CD14-positive monocyte (primary cell): Measurements from ENCODE around the gene SLC35F6. TPM values are rescaled to one million over a fixed set of nuclear protein-coding genes. Genes with fewer than 3 reads are reported as not detected.

Experiments used
- DNase-seq, 3 donors: peaks; one replicate each; pipeline ENCODE4 v3.0.0-alpha.2; 2011 to 2022
- H2AFZ ChIP-seq: 2 replicates; pipeline ENCODE4 v1.6.0; 2012; ENCODE audit warnings: mild to moderate bottlenecking, low read depth, low read length, inconsistent platforms; ENCODE audit not compliant: insufficient read depth, poor library complexity, severe bottlenecking
- H3K27ac ChIP-seq, 2 donors: 1 replicate in 1 of 2; 2 replicates in 1 of 2; pipeline ENCODE4 v1.5.1; 2012 to 2013; ENCODE audit warnings: low read length in 2 of 2, control low read depth in 1 of 2, inconsistent platforms in 1 of 2, low read depth in 1 of 2, mild to moderate bottlenecking in 1 of 2
- H3K27me3 ChIP-seq, 2 donors: one replicate each; pipeline versions ENCODE4 v1.6.0 to v1.6.1; 2011 to 2013; ENCODE audit warnings: low read length in 2 of 2; ENCODE audit not compliant: control insufficient read depth in 2 of 2, insufficient read depth in 2 of 2
- H3K36me3 ChIP-seq, 2 donors: replicated peaks in 1 of 2; 1 replicate in 1 of 2; 2 replicates in 1 of 2; pipeline versions ENCODE4 v1.5.1 to v1.6.1; 2012 to 2013; ENCODE audit warnings: low read length in 2 of 2, control low read depth in 1 of 2, inconsistent platforms in 1 of 2, mild to moderate bottlenecking in 1 of 2; ENCODE audit not compliant: insufficient read depth in 2 of 2, control insufficient read depth in 1 of 2
- H3K4me1 ChIP-seq, 2 donors: 1 replicate in 1 of 2; 2 replicates in 1 of 2; pipeline versions ENCODE4 v1.5.1 to v1.6.1; 2012 to 2013; ENCODE audit warnings: low read length in 2 of 2, control low read depth in 1 of 2, inconsistent platforms in 1 of 2, mild to moderate bottlenecking in 1 of 2, moderate library complexity in 1 of 2; ENCODE audit not compliant: insufficient read depth in 2 of 2, control insufficient read depth in 1 of 2
- H3K4me2 ChIP-seq: replicated peaks from 2 replicates; pipeline ENCODE3; 2012; ENCODE audit warnings: low read length, moderate library complexity, mild to moderate bottlenecking; ENCODE audit not compliant: poor library complexity, severe bottlenecking; ENCODE audit errors: extremely low read depth
- H3K4me3 ChIP-seq, 3 experiments: fragments of 200-600 bp in 1 of 3; sonication (generic) in 1 of 3; replicated peaks in 1 of 3; 1 replicate in 2 of 3; 2 replicates in 1 of 3; pipeline ENCODE4 v1.5.1; 2011 to 2013; ENCODE audit warnings: low read length in 3 of 3, mild to moderate bottlenecking in 3 of 3, control low read depth in 2 of 3, low read depth in 2 of 3, inconsistent platforms in 1 of 3, moderate library complexity in 1 of 3
- H3K79me2 ChIP-seq: 2 replicates; pipeline ENCODE4 v1.6.0; 2012; ENCODE audit warnings: mild to moderate bottlenecking, control low read depth, inconsistent platforms, low read length, moderate library complexity; ENCODE audit not compliant: insufficient read depth
- H3K9ac ChIP-seq: 2 replicates; pipeline ENCODE4 v1.6.0; 2017; ENCODE audit warnings: low read length, mild to moderate bottlenecking; ENCODE audit not compliant: insufficient read depth, poor library complexity, severe bottlenecking
- H3K9me3 ChIP-seq, 2 donors: replicated peaks in 1 of 2; 1 replicate in 1 of 2; 2 replicates in 1 of 2; pipeline versions ENCODE4 v1.5.1 to v1.6.1; 2012 to 2013; ENCODE audit warnings: low read length in 2 of 2, control low read depth in 1 of 2; ENCODE audit not compliant: control insufficient read depth in 1 of 2, insufficient read depth in 1 of 2
- H4K20me1 ChIP-seq: 2 replicates; pipeline ENCODE4 v1.6.0; 2012; ENCODE audit warnings: mild to moderate bottlenecking, low read length, control low read depth, moderate library complexity; ENCODE audit not compliant: insufficient read depth
- H3K27ac Mint-ChIP-seq, 7 donors: one replicate each; pipeline ENCODE4 v1.8.0; 2020; ENCODE audit warnings: mild to moderate bottlenecking in 7 of 7, mixed read lengths in 7 of 7, moderate library complexity in 6 of 7, inconsistent platforms in 2 of 7
- H3K27me3 Mint-ChIP-seq, 3 donors: one replicate each; pipeline ENCODE4 v1.8.0; 2021 to 2022; ENCODE audit warnings: low read depth in 3 of 3, mild to moderate bottlenecking in 3 of 3, mixed read lengths in 3 of 3, moderate library complexity in 3 of 3, inconsistent platforms in 1 of 3
- H3K36me3 Mint-ChIP-seq, 2 donors: one replicate each; pipeline ENCODE4 v1.8.0; 2020; ENCODE audit warnings: mixed read lengths in 2 of 2, inconsistent platforms in 1 of 2, mild to moderate bottlenecking in 1 of 2
- H3K4me1 Mint-ChIP-seq: one replicate; pipeline ENCODE4 v1.8.0; 2020; ENCODE audit warnings: mild to moderate bottlenecking, mixed read lengths
- H3K4me3 Mint-ChIP-seq, 2 donors: one replicate each; pipeline ENCODE4 v1.8.0; 2020; ENCODE audit warnings: mild to moderate bottlenecking in 2 of 2, mixed read lengths in 2 of 2, moderate library complexity in 1 of 2
- H3K9me3 Mint-ChIP-seq, 7 donors: one replicate each; pipeline ENCODE4 v1.8.0; 2020 to 2022; ENCODE audit warnings: mixed read lengths in 7 of 7, mild to moderate bottlenecking in 6 of 7, moderate library complexity in 6 of 7, inconsistent platforms in 2 of 7
- WGBS: methylation state at CpG from one replicate; pipeline ENCODE4 v1.1.5; 2013; ENCODE audit warnings: missing lambda C conversion rate; ENCODE audit not compliant: insufficient coverage; 5-methylcytosine and 5-hydroxymethylcytosine counted together
- intact Hi-C, 2 donors: fragments of 100-400 bp; cut with micrococcal nuclease; formaldehyde crosslinking; loops; one replicate each; pipeline versions ENCODE4 v1.15.0 to v1.15.1; 2023
- polyA plus RNA-seq, 3 donors: library from polyadenylated mRNA; depleted of rRNA in 1 of 3; unstranded in 2 of 3; stranded (reverse) in 1 of 3; fragments of 300-500 nt in 2 of 3; fragments of >200 nt in 1 of 3; fragmentation: Illumina TruSeq in 2 of 3; gene quantifications; 1 replicate in 2 of 3; 2 replicates in 1 of 3; pipeline ENCODE4 v1.2.3, GENCODE V29; 2012 to 2021
- TF ChIP-seq, protein P1 (sequence below): fragments of 200-600 bp; IDR thresholded peaks from one replicate; pipeline ENCODE4 v1.8.0; 2022; ENCODE audit warnings: antibody characterized with exemption, mild to moderate bottlenecking

The SLC35F6 gene
- polyA plus RNA-seq, 3 donors = 11.3 to 22.2 (median 15.1) TPM

DNA sequence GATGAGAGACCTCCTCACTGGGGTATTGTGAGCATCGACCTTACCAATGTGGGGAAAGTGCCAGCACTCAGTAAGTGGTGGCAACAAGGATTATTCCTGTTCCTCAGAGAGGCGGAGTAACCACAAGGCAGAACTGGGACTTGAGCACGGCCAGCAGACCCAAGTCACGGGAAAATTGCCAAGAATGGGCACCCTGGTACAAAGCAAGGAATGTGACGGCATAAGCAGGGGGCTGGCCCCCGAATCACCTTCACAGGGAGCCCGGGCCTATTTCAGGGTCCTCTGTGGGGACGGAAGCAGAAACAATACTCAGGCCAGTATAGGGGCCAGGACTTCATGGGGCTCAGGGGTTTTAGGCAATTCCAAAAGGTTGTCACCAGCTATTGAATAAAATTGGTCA is 47.2 kb downstream of the SLC35F6 start:
- intact Hi-C loops = no loop called here
- DNase-seq = no peak
- WGBS = 77% methylated on average over 7 of the region's 8 CpGs
- peaks cover 4 to 13% of the 10 kb centered on the region in 2 donors for H3K4me1 ChIP-seq
- Mint-ChIP-seq H3K4me3 (no peak overlapping the region), H3K36me3 (no peaks in the 10 kb centered on the region), H3K27ac (no peak overlapping the region), H3K9me3 (peaks cover 0 to 7% (median 5%) of the 10 kb centered on the region in 7 donors), H3K27me3 (peaks cover 5 to 21% (median 12%) of the 10 kb centered on the region in 3 donors), H3K4me1 (peaks cover 8% of the 10 kb centered on the region)
- no peak overlapping the region for H3K4me2 ChIP-seq
- H3K9ac ChIP-seq = no peak overlapping the region
- no peaks in the 10 kb centered on the region for H4K20me1 ChIP-seq
- H3K9me3 ChIP-seq = no peaks in the 10 kb centered on the region
- H2AFZ ChIP-seq = no peak overlapping the region
- TF ChIP-seq, protein P1, sequence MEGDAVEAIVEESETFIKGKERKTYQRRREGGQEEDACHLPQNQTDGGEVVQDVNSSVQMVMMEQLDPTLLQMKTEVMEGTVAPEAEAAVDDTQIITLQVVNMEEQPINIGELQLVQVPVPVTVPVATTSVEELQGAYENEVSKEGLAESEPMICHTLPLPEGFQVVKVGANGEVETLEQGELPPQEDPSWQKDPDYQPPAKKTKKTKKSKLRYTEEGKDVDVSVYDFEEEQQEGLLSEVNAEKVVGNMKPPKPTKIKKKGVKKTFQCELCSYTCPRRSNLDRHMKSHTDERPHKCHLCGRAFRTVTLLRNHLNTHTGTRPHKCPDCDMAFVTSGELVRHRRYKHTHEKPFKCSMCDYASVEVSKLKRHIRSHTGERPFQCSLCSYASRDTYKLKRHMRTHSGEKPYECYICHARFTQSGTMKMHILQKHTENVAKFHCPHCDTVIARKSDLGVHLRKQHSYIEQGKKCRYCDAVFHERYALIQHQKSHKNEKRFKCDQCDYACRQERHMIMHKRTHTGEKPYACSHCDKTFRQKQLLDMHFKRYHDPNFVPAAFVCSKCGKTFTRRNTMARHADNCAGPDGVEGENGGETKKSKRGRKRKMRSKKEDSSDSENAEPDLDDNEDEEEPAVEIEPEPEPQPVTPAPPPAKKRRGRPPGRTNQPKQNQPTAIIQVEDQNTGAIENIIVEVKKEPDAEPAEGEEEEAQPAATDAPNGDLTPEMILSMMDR = no peak
- no peak overlapping the region for H3K27ac ChIP-seq
- H3K36me3 ChIP-seq = no peaks in the 10 kb centered on the region
- no peaks in the 10 kb centered on the region for H3K27me3 ChIP-seq
- H3K79me2 ChIP-seq = no peaks in the 10 kb centered on the region
- H3K4me3 ChIP-seq = no peak overlapping the region

DNA sequence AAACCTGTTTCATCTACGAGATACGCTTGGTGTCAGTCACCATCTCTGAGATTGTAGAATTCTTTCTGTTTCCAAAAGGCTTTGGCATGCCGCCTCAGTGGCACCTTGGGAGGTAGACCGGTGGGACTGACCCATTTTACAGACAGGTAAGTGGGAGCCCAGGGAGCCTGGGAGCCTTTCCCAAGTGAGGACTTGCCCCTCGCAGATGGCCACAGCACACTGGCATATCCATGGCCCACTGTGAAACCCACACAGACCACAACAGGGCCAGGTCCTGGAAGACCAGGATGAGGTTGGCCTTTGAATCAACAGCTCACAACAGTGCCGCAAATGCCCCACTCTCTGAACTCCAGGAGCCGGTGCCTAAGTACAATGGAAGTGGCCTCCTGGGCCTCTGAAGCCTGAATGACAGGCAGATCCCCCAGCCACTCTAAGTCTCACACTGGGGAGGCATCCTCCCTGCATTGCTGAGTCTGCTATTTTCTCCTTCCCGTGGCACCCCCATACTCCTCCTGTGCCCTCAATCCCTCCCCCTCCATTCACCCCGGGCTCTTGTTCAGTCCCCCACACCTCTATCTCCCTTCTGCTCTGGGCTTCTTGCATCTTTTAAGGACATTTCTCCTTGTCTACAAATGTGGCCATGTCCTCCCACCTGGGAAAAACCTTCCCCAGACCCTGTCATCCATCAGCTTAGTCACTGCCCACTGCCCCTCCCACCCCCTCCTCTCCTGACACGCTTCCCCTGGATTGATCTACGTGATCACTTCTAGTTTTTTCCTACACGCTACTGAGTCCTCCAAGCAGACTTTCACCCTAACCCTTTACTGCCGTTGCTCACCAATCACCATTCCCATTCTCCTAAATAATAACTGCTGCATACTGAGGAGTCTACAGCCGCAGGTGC is 48.0 kb downstream of the SLC35F6 start:
- peaks cover 4 to 13% of the 10 kb centered on the region in 2 donors for H3K4me1 ChIP-seq
- H3K4me3 Mint-ChIP-seq = no peak overlapping the region
- no peaks in the 10 kb centered on the region for H3K27me3 ChIP-seq
- H4K20me1 ChIP-seq = no peaks in the 10 kb centered on the region
- no peak overlapping the region for H3K4me3 ChIP-seq
- no peak overlapping the region for H3K4me2 ChIP-seq
- no peak overlapping the region for H3K9ac ChIP-seq
- WGBS = 93% methylated on average over 10 of the region's 14 CpGs
- H3K9me3 ChIP-seq = no peaks in the 10 kb centered on the region
- intact Hi-C loops = no loop called here
- H3K79me2 ChIP-seq = no peaks in the 10 kb centered on the region
- H3K27ac Mint-ChIP-seq = no peak overlapping the region
- TF ChIP-seq, protein P1 = no peak
- H3K36me3 ChIP-seq = no peaks in the 10 kb centered on the region
- no peaks in the 10 kb centered on the region for H3K36me3 Mint-ChIP-seq
- no peak for DNase-seq
- H3K27me3 Mint-ChIP-seq = peaks cover 9 to 25% (median 15%) of the 10 kb centered on the region in 3 donors
- H3K27ac ChIP-seq = no peak overlapping the region
- peaks cover 10% of the 10 kb centered on the region for H3K4me1 Mint-ChIP-seq
- no peak overlapping the region for H2AFZ ChIP-seq
- H3K9me3 Mint-ChIP-seq = peaks cover 0 to 7% (median 5%) of the 10 kb centered on the region in 7 donors
